Measurements from ENCODE around the gene RNF8. TPM values are rescaled to one million over a fixed set of nuclear protein-coding genes. Genes with fewer than 3 reads are reported as not detected.

Gene RNF8
- total and polyA plus RNA-seq, 10 of the 15 experiments (the other 5 are each of a cell fraction or from before 2014, with no cell fraction given) = 7.8 to 30.2 (median 23.3) TPM

- ChIA-PET CTCF (interaction anchor here (0.7 to 8.6 kb wide), 4 partner anchors 9 to 809 kb away, joined by 3 to 61 read pairs (median 7); no protein-coding TSS in a partner anchor), POLR2A (no interaction called here), SMC1A (ENCODE audit: uncharacterized antibody, unreplicated experiment) (interaction anchor here (0.6 to 1.8 kb wide), 3 partner anchors 10 to 13 kb away, joined by 3 to 4 read pairs (median 3); no protein-coding TSS in a partner anchor), RAD21 (ENCODE audit: unreplicated experiment) (interaction anchor here (1.2 kb wide), 1 partner anchor 287 kb away, joined by 3 read pairs; no protein-coding TSS in a partner anchor)
- H3K4me1 ChIP-seq (ENCODE audit: control insufficient read depth, insufficient read depth, low read length) = peaks cover 10% of the 10 kb centered on the region
- H3K79me2 ChIP-seq (ENCODE audit: control insufficient read depth, insufficient read depth, low read length) = no peaks in the 10 kb centered on the region
- DNase-seq (ENCODE audit: low read depth, low spot score) (no peak), ATAC-seq (no peak), FAIRE-seq (no peak)
- no peaks in the 10 kb centered on the region for H3K27me3 ChIP-seq (replicated peaks in 1 of 2; ENCODE audit: control insufficient read depth in 2 of 2, insufficient read depth in 2 of 2, low read length in 1 of 2)
- no TSS peak for BruUV-seq (replicated peaks)
- H3K4me2 ChIP-seq (ENCODE audit: control insufficient read depth, insufficient read depth) = no peak overlapping the region
- H2AFZ ChIP-seq (ENCODE audit: control insufficient read depth, low read depth, low read length) = no peak overlapping the region
- WGBS (ENCODE audit: insufficient coverage, insufficient replicate concordance, low lambda C conversion rate, missing lambda C conversion rate) = 89% methylated on average over 3 of the region's 3 CpGs
- TF ChIP-seq HDAC6 (IDR thresholded peaks at IDR 0.05; ENCODE audit: unreplicated experiment) = no peak
- no peak for TF ChIP-seq YBX1 (IDR thresholded peaks at IDR 0.05)
- TF ChIP-seq TARDBP (IDR thresholded peaks at IDR 0.05; ENCODE audit: borderline replicate concordance) = no peak
- TF ChIP-seq, protein P1, sequence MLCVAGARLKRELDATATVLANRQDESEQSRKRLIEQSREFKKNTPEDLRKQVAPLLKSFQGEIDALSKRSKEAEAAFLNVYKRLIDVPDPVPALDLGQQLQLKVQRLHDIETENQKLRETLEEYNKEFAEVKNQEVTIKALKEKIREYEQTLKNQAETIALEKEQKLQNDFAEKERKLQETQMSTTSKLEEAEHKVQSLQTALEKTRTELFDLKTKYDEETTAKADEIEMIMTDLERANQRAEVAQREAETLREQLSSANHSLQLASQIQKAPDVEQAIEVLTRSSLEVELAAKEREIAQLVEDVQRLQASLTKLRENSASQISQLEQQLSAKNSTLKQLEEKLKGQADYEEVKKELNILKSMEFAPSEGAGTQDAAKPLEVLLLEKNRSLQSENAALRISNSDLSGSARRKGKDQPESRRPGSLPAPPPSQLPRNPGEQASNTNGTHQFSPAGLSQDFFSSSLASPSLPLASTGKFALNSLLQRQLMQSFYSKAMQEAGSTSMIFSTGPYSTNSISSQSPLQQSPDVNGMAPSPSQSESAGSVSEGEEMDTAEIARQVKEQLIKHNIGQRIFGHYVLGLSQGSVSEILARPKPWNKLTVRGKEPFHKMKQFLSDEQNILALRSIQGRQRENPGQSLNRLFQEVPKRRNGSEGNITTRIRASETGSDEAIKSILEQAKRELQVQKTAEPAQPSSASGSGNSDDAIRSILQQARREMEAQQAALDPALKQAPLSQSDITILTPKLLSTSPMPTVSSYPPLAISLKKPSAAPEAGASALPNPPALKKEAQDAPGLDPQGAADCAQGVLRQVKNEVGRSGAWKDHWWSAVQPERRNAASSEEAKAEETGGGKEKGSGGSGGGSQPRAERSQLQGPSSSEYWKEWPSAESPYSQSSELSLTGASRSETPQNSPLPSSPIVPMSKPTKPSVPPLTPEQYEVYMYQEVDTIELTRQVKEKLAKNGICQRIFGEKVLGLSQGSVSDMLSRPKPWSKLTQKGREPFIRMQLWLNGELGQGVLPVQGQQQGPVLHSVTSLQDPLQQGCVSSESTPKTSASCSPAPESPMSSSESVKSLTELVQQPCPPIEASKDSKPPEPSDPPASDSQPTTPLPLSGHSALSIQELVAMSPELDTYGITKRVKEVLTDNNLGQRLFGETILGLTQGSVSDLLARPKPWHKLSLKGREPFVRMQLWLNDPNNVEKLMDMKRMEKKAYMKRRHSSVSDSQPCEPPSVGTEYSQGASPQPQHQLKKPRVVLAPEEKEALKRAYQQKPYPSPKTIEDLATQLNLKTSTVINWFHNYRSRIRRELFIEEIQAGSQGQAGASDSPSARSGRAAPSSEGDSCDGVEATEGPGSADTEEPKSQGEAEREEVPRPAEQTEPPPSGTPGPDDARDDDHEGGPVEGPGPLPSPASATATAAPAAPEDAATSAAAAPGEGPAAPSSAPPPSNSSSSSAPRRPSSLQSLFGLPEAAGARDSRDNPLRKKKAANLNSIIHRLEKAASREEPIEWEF (IDR thresholded peaks at IDR 0.05; ENCODE audit: insufficient replicate concordance, low read depth, low read length) = no peak
- no peak for TF ChIP-seq TCF3 (IDR thresholded peaks at IDR 0.05; ENCODE audit: borderline replicate concordance, insufficient read depth, low read depth, low read length)
- TF ChIP-seq EP300 (IDR thresholded peaks at IDR 0.05; ENCODE audit: borderline replicate concordance in 1 of 2, control insufficient read depth in 1 of 2, low read depth in 2 of 2, low read length in 2 of 2) = no peak
- TF ChIP-seq SRF (IDR thresholded peaks at IDR 0.05; ENCODE audit: low read depth in 2 of 2, low read length in 2 of 2) = no peak
- no peak for TF ChIP-seq TCF7 (IDR thresholded peaks at IDR 0.05; ENCODE audit: borderline replicate concordance)
- TF ChIP-seq ZNF24 (IDR thresholded peaks at IDR 0.05) = no peak
- TF ChIP-seq POLR2AphosphoS2 (IDR thresholded peaks at IDR 0.05; ENCODE audit: low read depth, low read length) = no peak
- TF ChIP-seq NFYB (IDR thresholded peaks at IDR 0.05; ENCODE audit: insufficient read depth, low read depth, low read length) = no peak
- no peak for TF ChIP-seq GATAD2B (conservative IDR thresholded peaks at IDR 0.05; ENCODE audit: low read depth)
- TF ChIP-seq TBL1XR1 (IDR thresholded peaks at IDR 0.05; ENCODE audit: low read depth, low read length) = no peak
- no peak for TF ChIP-seq MYB (IDR thresholded peaks at IDR 0.05; ENCODE audit: borderline replicate concordance, low read depth, low read length)
- no peaks in the 10 kb centered on the region for H4K20me1 ChIP-seq (ENCODE audit: control insufficient read depth, insufficient read depth)
- intact Hi-C loops (cut with micrococcal nuclease; ENCODE audit: unreplicated experiment) (no loop called here), in situ Hi-C loops (cut with MboI) (no loop called here)
- no peak overlapping the region for H3K9ac ChIP-seq (ENCODE audit: control insufficient read depth, insufficient read depth, low read length)
- peaks cover 2 to 13% of the 10 kb centered on the region in 2 experiments; a peak in 3 of 4 replicates for H3K36me3 ChIP-seq (ENCODE audit: control insufficient read depth in 2 of 2, insufficient read depth in 2 of 2, low read length in 1 of 2)
- H3K9me3 ChIP-seq (replicated peaks; ENCODE audit: control insufficient read depth, insufficient read depth, low read length) = no peaks in the 10 kb centered on the region
- H3K27ac ChIP-seq (ENCODE audit: control insufficient read depth, insufficient read depth) = no peak overlapping the region
- no peak overlapping the region for H3K4me3 ChIP-seq
Observed at GRCh38 chr6:37310966-37311365, 42.8 kb upstream of the RNF8 start.

All from GM12878 (cell line).